Activated T-helper 17 cell treated with anti-CD3 and anti-CD28 coated beads, Interleukin-2, amount 50 U/mL, for 72 hours (primary cell): Measurements from ENCODE around the gene PARD3B. TPM values are rescaled to one million over a fixed set of nuclear protein-coding genes. Genes with fewer than 3 reads are reported as not detected.

ENCODE experiments used
- ATAC-seq: fragments of 150-1000 bp; cut with Tn5 transposase; replicated peaks from 2 replicates; pipeline ENCODE4 v1.10.0; 2021; ENCODE audit warnings: mild to moderate bottlenecking, moderate library complexity
- H3K27ac Mint-ChIP-seq: one replicate; pipeline ENCODE4 v1.8.0; 2022; ENCODE audit warnings: mixed read lengths
- H3K27me3 Mint-ChIP-seq: one replicate; pipeline ENCODE4 v1.8.0; 2022; ENCODE audit warnings: mixed read lengths
- H3K36me3 Mint-ChIP-seq: one replicate; pipeline ENCODE4 v1.8.0; 2022; ENCODE audit warnings: low read depth, mild to moderate bottlenecking, mixed read lengths
- H3K4me1 Mint-ChIP-seq: one replicate; pipeline ENCODE4 v1.8.0; 2022; ENCODE audit warnings: mixed read lengths
- H3K4me3 Mint-ChIP-seq: one replicate; pipeline ENCODE4 v1.8.0; 2022; ENCODE audit warnings: mild to moderate bottlenecking, mixed read lengths
- H3K9me3 Mint-ChIP-seq: one replicate; pipeline ENCODE4 v1.8.0; 2022; ENCODE audit warnings: mixed read lengths
- total RNA-seq, 2 donors: library from RNA; stranded (reverse); gene quantifications; one replicate each; pipeline ENCODE4 v1.2.3, GENCODE V29; 2022

The PARD3B gene
- total RNA-seq, 2 donors from 2014 or later, result 0.29 to 1.5 TPM

DNA sequence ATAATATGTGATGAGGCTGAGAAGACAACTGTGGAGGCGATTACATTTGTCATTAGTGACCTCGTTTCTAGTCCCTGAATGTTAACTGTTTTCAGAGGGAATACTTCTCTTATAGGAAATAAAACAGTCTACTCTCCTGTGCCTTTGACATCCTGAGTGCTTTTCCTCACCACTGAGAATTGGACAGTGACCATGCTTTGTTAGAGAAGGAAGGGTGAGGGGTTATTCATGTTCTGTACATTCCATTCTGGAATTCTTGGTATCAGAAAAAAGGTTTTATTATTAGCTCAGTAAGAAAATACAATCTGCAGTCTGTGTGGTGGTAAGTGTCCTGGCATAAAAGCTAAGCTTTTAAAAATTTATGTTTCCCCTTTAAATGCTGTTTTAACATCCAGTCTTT lies 58.8 kb downstream of the PARD3B start:
- H3K4me3 Mint-ChIP-seq, result no peak overlapping the region
- no peak for ATAC-seq
- peaks cover 16% of the 10 kb centered on the region for H3K27me3 Mint-ChIP-seq
- no peaks in the 10 kb centered on the region for H3K36me3 Mint-ChIP-seq
- no peak overlapping the region for H3K27ac Mint-ChIP-seq
- peaks cover 4% of the 10 kb centered on the region for H3K9me3 Mint-ChIP-seq
- no peaks in the 10 kb centered on the region for H3K4me1 Mint-ChIP-seq

GRCh38 chr2:204608237-204608939 lies 63.1 kb downstream of the PARD3B start:
- Mint-ChIP-seq H3K4me1 (no peaks in the 10 kb centered on the region), H3K36me3 (no peaks in the 10 kb centered on the region), H3K27me3 (peaks cover 3% of the 10 kb centered on the region), H3K27ac (no peak overlapping the region), H3K9me3 (no peaks in the 10 kb centered on the region), H3K4me3 (no peak overlapping the region)
- no peak for ATAC-seq

GRCh38 chr2:204611017-204611631 lies 65.8 kb downstream of the PARD3B start:
- no peaks in the 10 kb centered on the region for H3K4me1 Mint-ChIP-seq

GRCh38 chr2:204611764-204612163 lies 66.5 kb downstream of the PARD3B start:
- H3K9me3 Mint-ChIP-seq, result no peaks in the 10 kb centered on the region
- H3K27me3 Mint-ChIP-seq, result no peaks in the 10 kb centered on the region
- H3K27ac Mint-ChIP-seq, result no peak overlapping the region
- H3K4me3 Mint-ChIP-seq, result no peak overlapping the region
- no peaks in the 10 kb centered on the region for H3K4me1 Mint-ChIP-seq
- H3K36me3 Mint-ChIP-seq, result no peaks in the 10 kb centered on the region
- no peak for ATAC-seq

More at GRCh38 chr2:204611017-204611631, 65.8 kb downstream of the PARD3B start:
- Mint-ChIP-seq H3K4me3 (no peak overlapping the region), H3K9me3 (no peaks in the 10 kb centered on the region), H3K27ac (no peak overlapping the region), H3K36me3 (no peaks in the 10 kb centered on the region), H3K27me3 (no peaks in the 10 kb centered on the region)
- no peak for ATAC-seq

GRCh38 chr2:204613635-204614034 lies 68.4 kb downstream of the PARD3B start:
- H3K4me3 Mint-ChIP-seq, result no peak overlapping the region
- no peaks in the 10 kb centered on the region for H3K9me3 Mint-ChIP-seq

GRCh38 chr2:204615456-204615855 lies 70.2 kb downstream of the PARD3B start:
- no peaks in the 10 kb centered on the region for H3K4me1 Mint-ChIP-seq
- no peaks in the 10 kb centered on the region for H3K27me3 Mint-ChIP-seq
- H3K9me3 Mint-ChIP-seq, result no peaks in the 10 kb centered on the region
- H3K4me3 Mint-ChIP-seq, result no peak overlapping the region
- no peaks in the 10 kb centered on the region for H3K36me3 Mint-ChIP-seq
- no peak for ATAC-seq
- no peak overlapping the region for H3K27ac Mint-ChIP-seq

More at GRCh38 chr2:204613635-204614034, 68.4 kb downstream of the PARD3B start:
- no peak for ATAC-seq
- H3K36me3 Mint-ChIP-seq, result no peaks in the 10 kb centered on the region
- no peak overlapping the region for H3K27ac Mint-ChIP-seq
- H3K27me3 Mint-ChIP-seq, result no peaks in the 10 kb centered on the region
- no peaks in the 10 kb centered on the region for H3K4me1 Mint-ChIP-seq

DNA sequence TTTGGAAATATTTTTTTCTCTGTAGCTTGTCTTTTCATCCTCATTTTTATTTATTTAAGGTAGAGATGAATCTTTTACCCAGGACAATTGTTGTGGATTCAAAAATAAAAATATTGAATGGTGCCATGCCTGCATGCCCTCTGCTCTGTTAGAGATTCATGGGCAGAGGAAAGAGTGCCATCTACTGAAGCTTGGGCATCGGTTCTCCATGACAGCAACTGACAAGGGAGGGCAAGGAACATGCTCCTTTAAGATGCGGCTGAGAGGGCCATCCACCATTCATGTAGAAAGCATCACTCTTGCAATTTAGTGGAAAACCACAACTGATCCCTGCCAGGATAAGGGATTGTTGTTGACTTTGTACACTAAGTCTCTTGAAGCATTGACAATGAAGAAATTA lies 79.9 kb downstream of the PARD3B start:
- Mint-ChIP-seq H3K4me3 (no peak overlapping the region), H3K27ac (no peak overlapping the region), H3K27me3 (peaks cover 5% of the 10 kb centered on the region), H3K4me1 (no peaks in the 10 kb centered on the region), H3K36me3 (no peaks in the 10 kb centered on the region), H3K9me3 (no peaks in the 10 kb centered on the region)
- ATAC-seq, result no peak

DNA sequence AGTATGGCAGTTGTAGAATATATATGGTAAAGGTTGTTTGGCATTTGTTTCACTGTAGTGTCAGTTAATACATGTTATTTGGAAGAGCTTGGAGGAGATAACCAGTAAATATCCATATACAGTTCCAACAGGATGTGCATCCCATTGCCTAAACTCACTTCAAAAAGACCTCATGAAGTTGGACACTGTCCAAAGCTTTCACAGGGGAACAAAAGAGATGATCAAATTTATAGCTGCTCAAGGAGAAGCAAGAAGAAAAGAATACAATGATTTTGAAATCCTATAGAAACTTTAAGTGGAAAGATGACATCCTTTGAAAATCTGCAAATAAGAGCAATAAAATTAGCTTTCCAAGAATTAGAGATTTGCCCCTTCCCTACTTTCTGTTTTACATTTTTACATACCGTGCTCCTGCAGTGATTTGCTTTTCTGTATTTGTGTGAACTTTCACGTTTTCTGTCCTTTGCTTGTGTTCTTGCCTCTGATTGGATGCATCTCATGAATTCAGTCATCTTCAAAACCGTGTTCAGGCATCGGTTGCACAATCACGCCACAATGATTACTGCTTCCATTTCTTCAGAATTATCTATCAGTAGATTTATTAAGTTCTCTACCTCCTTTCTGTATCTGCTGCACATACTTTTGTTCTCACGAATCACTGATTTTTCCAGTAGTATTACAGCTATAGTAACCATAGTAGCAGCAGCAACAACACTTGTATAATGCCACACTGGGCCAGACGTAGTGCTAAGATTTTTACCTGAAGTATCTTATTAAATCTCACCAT lies 83.8 kb downstream of the PARD3B start:
- H3K36me3 Mint-ChIP-seq, result no peaks in the 10 kb centered on the region
- no peaks in the 10 kb centered on the region for H3K9me3 Mint-ChIP-seq
- H3K27me3 Mint-ChIP-seq, result no peaks in the 10 kb centered on the region
- H3K4me1 Mint-ChIP-seq, result no peaks in the 10 kb centered on the region
- ATAC-seq, result no peak
- H3K27ac Mint-ChIP-seq, result no peak overlapping the region
- H3K4me3 Mint-ChIP-seq, result no peak overlapping the region

DNA sequence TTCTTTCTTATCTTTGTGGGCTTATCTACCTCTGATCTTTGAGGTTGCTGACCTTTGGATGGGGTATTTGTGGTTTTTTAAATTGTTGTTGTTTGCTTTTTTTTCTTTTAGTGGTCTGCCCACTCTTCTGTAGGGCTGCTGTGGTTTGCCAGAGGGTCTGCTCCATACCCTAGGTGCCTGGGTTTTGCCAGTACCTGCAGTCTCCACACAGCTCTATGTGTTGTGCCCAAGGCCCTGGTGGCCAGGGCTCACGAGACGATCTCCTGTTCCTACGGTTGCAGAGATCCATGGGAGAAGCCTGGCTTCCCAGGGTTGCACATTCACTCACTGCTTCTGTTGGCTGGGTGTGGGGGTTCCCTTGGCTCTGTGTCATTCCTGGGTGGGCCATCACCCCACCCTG lies 87.1 kb downstream of the PARD3B start:
- no peak for ATAC-seq
- no peaks in the 10 kb centered on the region for H3K9me3 Mint-ChIP-seq
- H3K4me3 Mint-ChIP-seq, result no peak overlapping the region

DNA sequence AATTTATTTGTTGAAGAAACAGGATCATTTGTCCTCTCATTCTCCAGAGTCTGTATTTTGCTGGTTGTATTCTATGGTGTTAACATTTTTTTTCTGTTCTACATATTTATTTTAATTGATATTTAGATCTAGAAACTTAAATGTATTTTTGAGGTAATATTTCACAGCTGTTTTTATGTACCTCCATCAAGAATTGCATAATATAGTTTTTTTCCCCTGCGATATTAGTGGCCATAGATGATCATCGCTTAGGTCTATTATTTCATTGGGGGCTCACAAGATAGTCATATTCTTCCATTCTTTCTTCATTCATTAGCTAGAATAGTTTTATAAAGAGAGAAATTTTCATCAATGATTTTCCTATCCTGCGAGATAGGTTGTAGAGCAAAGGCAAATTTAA lies 89.3 kb downstream of the PARD3B start:
- no peaks in the 10 kb centered on the region for H3K4me1 Mint-ChIP-seq
- no peaks in the 10 kb centered on the region for H3K9me3 Mint-ChIP-seq
- no peaks in the 10 kb centered on the region for H3K36me3 Mint-ChIP-seq
- ATAC-seq, result no peak
- H3K27me3 Mint-ChIP-seq, result no peaks in the 10 kb centered on the region
- no peak overlapping the region for H3K4me3 Mint-ChIP-seq
- H3K27ac Mint-ChIP-seq, result no peak overlapping the region

More for the DNA sequence above, 87.1 kb downstream of the PARD3B start:
- H3K4me1 Mint-ChIP-seq, result no peaks in the 10 kb centered on the region
- no peaks in the 10 kb centered on the region for H3K27me3 Mint-ChIP-seq
- no peaks in the 10 kb centered on the region for H3K36me3 Mint-ChIP-seq
- H3K27ac Mint-ChIP-seq, result no peak overlapping the region

- Mint-ChIP-seq H3K4me3 (no peak overlapping the region), H3K4me1 (no peaks in the 10 kb centered on the region), H3K27ac (no peak overlapping the region), H3K27me3 (no peaks in the 10 kb centered on the region), H3K9me3 (no peaks in the 10 kb centered on the region), H3K36me3 (no peaks in the 10 kb centered on the region)
- no peak for ATAC-seq
These were observed 90.2 kb downstream of the PARD3B start for GRCh38 chr2:204635478-204635877.

DNA sequence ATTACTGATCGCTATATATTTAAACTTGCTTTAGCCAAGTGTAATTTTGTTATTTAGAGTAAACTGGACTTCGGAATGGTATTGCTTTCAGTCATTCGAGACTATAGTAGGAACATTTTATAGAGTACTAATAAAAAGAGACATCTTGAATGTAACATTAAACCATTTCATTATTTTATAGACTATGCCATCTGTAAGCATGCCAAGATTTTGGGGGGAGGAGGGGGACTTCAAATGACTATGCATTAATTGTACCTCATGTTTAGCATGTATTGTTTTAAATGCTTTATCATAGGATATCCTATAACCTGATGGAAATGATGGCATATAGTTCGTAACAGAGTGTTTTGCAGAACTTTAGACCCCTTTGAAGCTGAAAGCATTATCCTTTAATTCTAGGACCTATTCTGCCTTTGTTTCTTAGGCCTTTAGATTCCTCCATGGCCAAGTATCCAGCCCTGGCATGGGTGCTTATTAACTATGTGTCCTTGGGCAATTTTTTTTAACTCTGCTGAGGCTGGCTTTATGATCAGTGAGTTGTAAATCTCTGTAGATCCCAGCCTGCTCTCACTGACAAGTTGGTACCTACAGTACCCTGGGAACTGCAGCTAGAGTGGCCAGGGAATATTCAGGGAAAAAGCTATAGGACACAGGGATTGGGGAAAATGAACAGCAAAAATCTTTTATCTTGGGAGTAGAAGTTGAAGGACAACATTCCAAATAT lies 93.4 kb downstream of the PARD3B start:
- no peaks in the 10 kb centered on the region for H3K4me1 Mint-ChIP-seq
- no peak for ATAC-seq
- H3K4me3 Mint-ChIP-seq, result no peak overlapping the region

GRCh38 chr2:204643326-204643725 lies 98.1 kb downstream of the PARD3B start:
- no peaks in the 10 kb centered on the region for H3K4me1 Mint-ChIP-seq
- H3K27me3 Mint-ChIP-seq, result no peaks in the 10 kb centered on the region
- ATAC-seq, result no peak
- no peak overlapping the region for H3K27ac Mint-ChIP-seq
- H3K4me3 Mint-ChIP-seq, result no peak overlapping the region
- no peaks in the 10 kb centered on the region for H3K36me3 Mint-ChIP-seq
- H3K9me3 Mint-ChIP-seq, result no peaks in the 10 kb centered on the region

More for the DNA sequence above, 93.4 kb downstream of the PARD3B start:
- no peaks in the 10 kb centered on the region for H3K27me3 Mint-ChIP-seq
- no peak overlapping the region for H3K27ac Mint-ChIP-seq
- H3K36me3 Mint-ChIP-seq, result no peaks in the 10 kb centered on the region
- no peaks in the 10 kb centered on the region for H3K9me3 Mint-ChIP-seq

DNA sequence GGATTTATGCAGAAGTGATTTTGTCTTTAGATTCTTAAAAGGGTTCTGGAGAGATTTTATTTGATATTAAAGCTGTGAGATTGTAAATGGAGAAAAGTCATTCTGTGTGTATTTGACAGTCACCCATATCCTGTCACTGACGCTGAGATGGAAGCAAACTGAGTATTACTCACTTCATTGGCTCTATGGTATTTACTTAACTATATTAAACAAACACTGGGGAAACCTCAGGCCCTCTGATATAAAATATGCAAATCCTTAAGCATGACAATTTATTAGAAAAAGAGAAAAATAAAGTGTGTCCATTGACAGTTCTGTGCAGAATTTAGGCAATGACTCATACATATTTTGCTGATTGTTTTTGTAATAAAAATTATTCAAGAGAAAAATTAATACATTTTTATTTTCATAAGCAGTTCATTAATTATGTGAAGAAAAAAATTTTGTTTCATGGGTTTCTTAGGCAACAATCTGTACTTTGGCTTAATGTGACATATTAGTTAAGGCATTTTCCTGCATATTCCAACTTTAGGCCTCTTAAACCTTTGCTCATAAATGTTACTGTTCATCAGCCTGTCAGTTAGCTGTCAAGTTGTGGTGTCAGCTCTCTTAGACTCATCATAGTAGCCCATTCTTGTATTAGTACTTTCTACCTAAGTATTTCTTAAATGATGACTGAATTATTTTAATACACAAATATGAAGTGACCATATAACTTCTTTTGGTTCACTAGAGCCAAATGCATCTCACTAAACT lies 99.9 kb downstream of the PARD3B start:
- Mint-ChIP-seq H3K4me3 (no peak overlapping the region), H3K27ac (no peak overlapping the region), H3K4me1 (no peaks in the 10 kb centered on the region), H3K36me3 (no peaks in the 10 kb centered on the region), H3K9me3 (peaks cover 3% of the 10 kb centered on the region), H3K27me3 (no peaks in the 10 kb centered on the region)
- ATAC-seq, result no peak
